ENCODE data around the gene ACP5.
A peak's percentile ranks its signal among the peaks of the same experiment; 100 is the strongest.
"Not testable (repeated sequence)": the region's sequence is repeated elsewhere in the genome, so short reads cannot be mapped to it uniquely, and the experiment has no call there.

The ACP5 gene

GRCh38 chr19:11577451-11578257 lies at the start of gene ACP5:
ACP5 (minus strand) TSS chr19:11577645; CDS start chr19:11577317, 328 bp downstream.
- no peak for DNase-seq (ENCODE audit: low read depth in 2 of 2)

DNA sequence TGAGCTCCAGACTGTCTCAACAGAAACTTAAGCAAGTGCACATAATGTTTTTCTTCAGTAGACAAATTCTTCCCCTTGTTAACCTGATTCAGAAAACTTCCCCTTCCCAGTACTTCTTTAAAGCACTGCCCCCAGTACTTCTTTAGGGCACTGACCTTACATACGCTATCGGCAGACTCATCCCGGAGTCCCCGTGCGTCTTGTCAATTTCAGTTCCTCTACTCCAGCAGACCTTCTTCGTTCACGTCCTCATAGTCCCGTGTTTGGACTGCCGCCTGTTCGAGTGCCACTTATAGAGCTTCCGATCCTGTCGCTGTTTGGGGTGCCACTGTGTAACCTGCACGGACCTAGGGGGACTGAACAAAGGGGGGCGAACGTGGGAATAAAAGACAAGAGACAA lies 48.8 kb upstream of the ACP5 start:
- no peak for DNase-seq (ENCODE audit: low read depth in 2 of 2)

DNA sequence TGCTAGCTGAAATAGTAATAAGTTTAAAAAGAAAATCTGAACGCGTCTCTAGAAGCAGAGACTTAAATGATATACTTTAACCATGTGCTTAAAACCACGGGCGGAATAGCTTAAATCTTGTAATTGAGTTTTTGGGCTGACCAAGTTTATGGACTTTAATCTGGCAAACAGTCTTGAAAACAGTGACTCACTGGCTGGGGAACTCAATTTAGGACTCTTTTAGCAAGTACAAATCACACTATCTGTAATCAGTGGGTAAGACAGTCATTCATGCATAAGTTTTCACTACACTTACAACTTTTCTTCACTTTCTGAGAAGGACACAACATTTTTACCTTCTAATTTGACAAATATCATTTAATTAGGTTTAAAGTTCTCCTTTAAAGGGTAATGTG lies 46.6 kb upstream of the ACP5 start:
- no peak for DNase-seq (ENCODE audit: low read depth in 2 of 2)

DNA sequence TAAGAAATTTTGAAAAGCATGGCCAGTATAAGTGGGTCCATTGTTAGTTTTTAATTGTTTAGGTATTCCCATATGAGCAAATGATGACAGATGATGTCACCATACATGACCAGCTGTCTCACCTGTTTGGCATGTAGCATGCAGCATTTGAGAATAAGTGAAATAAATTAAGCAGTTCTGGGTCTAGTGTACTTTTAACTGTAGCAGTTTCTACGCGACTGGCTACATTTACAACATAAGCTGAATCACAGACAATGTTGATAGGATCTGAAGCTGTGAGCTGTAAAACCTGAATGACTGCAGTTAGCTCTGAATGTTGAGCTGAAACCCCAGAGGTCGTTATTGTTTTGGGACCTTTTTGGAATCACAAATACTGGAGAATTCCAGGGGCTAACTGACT lies 45.0 kb upstream of the ACP5 start:
- not testable (repeated sequence) for DNase-seq (ENCODE audit: low read depth in 2 of 2)

DNA sequence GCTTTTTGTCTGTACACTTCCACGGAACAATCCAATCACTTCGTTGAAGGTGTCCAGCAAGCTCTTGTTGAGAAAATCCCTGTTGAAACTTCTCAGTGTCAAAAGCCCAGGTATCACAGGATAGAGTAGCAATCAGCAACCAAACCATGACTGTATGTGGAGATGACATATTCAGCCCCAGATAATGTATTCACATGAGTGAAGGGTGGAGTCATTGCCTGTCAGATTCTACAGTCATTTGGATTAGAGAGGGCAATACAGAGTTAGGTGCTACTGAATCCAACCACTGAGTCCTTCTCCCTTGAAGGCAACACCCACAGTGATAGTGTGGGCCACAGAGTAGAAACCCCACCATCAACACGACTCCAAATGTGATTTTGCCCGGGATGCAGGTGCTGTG lies 43.1 kb upstream of the ACP5 start:
- DNase-seq (ENCODE audit: low read depth in 2 of 2): no peak

- DNase-seq (ENCODE audit: low read depth in 2 of 2): no peak
These were observed 40.0 kb upstream of the ACP5 start for GRCh38 chr19:11617180-11618062.

DNA sequence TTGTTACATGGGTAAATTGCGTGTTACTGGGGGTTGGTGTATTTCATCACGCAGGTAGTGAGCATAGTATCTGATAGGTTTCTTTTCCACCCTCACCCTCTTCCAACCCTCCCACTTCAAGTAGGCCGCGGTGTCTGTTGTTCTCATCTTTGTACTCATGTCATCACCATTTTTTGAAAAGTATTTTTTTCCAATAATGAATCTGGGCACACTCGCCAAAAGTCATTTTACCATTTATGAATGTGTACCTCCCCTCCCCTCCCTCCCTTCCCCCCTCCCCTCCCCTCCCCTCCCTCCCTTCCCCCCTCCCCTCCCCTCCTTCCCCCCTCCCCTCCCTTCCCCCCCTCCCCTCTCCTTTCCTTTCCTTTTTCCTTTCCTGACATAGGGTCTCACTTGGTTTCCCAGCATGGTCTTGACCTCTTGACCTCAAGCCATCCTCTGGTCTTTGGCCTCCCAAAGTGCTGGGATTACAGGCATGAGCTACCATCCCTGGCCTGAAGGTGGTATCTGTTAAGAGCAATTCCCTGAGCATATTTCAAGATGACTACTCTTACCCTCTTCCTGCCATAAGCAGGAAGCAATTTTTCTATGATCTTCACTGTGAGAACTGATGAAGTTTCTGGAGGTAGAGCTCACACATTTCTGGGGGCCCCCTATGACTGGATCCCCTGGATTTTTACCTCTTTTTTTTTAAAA lies 35.5 kb upstream of the ACP5 start:
- DNase-seq (ENCODE audit: low read depth in 2 of 2): no peak

DNA sequence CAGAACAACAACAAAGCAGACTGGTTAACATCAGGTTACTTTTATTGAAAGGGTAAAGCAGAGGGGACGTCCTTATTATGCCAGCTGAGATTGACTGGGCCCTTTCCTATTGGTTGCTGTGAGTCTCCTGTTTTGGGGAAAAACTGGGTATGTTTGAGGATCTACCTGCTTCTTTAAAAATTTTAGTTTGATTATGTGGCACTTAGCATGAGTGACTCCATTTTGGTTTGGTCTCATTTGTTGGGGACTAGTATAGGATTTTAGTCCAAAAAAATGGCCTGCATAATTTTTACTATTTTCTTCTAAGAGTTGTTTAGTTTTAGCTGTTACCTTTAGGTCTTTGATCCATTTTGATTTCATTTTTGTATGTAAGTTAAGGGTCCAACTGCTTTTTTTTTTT lies 34.3 kb upstream of the ACP5 start:
- no peak for DNase-seq (ENCODE audit: low read depth in 2 of 2)

GRCh38 chr19:11606484-11606883 lies 29.0 kb upstream of the ACP5 start:
- DNase-seq (ENCODE audit: low read depth in 2 of 2): no peak

DNA sequence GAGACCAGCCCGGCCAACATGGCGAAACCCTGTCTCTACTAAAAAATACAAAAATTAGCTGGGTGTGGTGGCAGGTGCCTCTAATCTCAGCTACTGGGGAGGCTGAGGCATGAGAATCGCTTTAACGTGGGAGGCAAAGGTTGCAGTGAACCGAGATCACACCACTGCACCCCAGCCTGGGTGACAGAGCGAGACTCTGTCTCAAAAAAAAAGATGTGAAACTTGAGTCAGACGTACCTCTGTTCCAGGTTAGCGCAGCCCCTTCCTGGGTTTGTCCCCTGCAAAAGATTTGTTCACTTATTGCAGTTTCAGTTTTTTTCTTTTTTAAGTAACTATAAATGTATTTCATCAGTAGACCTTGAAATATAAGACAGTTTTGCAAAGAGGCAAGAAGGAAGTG lies 22.3 kb upstream of the ACP5 start:
- not testable (repeated sequence) for DNase-seq (ENCODE audit: low read depth in 2 of 2)

- no peak for DNase-seq (ENCODE audit: low read depth in 2 of 2)
These were observed 21.3 kb upstream of the ACP5 start for GRCh38 chr19:11598746-11599145.

- DNase-seq (ENCODE audit: low read depth in 2 of 2): no peak
These were observed 20.6 kb upstream of the ACP5 start for GRCh38 chr19:11598103-11598483.

DNA sequence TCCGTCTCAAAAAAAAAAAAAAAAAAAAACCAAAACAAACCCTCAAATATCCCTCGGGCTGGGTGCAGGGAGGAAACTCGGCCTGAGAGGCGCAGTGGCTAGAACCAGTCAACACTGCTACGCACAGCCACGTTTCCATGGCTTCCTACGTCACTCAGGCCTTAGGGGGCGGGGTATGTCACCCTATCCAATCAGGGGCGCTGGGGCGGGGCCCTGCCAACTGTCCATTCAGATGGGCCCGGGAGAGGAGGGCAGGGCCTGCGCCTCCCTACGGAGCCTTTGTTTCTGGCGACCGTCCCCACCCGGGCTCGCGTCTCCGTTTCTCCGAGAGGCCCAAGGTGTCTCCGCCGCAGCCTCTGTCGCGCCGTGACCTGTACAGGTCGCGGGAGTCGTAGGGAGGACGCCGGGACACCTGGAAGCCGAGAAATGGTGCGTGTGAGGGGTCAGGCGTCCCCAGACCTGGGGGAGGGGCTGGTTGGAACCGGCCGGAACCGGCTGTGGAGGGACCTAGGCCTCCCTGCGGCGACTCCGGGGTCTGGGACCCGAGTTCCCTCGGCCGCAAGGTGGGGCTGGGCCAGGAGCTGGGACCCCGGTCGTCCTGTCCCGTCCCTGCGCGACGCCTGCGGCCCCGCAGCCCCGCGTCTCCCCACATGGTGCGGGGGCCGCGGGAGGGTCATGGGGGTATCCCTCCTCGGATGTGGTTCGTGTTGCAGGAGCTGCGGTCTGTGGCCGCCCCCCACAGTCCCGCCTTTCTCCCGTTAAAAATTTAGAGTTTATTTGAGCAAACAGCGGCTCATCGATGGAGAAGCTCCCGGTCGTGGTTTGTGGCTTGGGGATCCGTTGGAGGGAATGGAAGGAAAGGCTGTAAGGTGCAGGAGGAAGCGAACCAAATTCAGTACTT lies 20.0 kb upstream of the ACP5 start, which contains the start of gene ZNF627:
Gene ZNF627, plus strand, starts transcription at position 282 of the 901 bp plus-strand sequence. Its CDS starts 145 bp downstream, at position 427.
- peak; percentile 94 to 95 for DNase-seq (ENCODE audit: low read depth in 2 of 2)

DNA sequence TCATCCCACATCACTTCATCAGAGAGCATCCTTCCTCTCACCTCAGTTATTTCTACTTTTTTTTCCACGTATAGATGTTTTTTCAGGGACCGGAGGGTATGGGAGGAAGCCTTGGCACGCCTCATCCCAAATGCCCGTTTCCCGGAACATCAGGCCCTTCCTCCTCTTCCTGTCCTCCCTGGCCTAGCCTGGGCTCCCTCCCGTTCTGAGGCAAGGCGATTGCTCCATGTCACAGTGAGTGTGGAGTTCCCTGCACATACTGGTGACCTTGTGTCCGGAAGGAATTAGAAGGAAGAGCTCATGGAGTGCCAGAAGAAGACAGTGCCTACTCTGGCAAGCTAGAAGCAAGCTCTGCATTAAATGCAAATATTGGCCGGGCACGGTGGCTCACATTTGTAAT lies 18.7 kb upstream of the ACP5 start:
- DNase-seq (ENCODE audit: low read depth in 2 of 2): no peak

DNA sequence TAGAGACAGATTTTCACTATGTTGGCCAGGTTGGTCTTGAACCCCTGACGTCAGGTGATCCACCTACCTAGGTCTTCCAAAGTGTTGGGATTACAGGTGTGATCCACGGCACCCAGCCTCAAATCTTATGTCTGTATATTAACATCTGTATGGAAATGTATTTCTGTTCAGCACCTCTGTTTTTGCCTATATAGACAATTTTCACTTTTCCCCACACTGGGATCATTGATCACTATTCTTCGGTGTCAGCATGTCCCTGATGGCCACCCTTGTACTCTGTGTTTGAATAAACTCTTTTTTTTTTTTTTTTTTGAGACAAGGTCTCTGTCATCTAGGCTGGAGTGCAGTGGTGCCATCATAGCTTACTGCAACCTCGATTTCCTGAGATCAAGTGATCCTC lies 16.6 kb upstream of the ACP5 start:
- DNase-seq (ENCODE audit: low read depth in 2 of 2): no peak

- DNase-seq (ENCODE audit: low read depth in 2 of 2): no peak
These were observed 10.7 kb upstream of the ACP5 start for GRCh38 chr19:11587975-11588631.

GRCh38 chr19:11587302-11587974 lies 10.0 kb upstream of the ACP5 start:
- peak; percentile 54 to 62 for DNase-seq (ENCODE audit: low read depth in 2 of 2)

- DNase-seq (ENCODE audit: low read depth in 2 of 2): no peak
These were observed 8.9 kb upstream of the ACP5 start for GRCh38 chr19:11586331-11586730.

DNA sequence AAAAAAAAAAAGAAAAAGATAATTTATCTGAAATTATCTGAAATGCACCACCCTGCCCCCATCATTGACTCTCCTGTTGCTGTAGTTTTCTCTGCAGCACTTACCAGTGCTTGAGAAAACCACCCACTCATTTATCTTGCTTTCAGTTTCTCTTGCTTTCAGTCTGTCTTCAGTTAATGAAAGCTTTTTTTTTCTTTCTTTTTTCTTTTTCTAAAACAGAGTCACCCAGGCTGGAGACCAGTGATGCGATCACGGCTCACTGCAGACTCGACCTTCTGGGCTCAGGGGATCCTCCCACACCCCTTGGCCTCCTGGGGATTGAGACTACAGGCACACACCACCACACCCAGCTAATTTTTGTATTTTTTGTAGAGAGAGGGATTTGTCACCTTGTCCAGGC lies 4.3 kb upstream of the ACP5 start:
- no peak for DNase-seq (ENCODE audit: low read depth in 2 of 2)

- DNase-seq (ENCODE audit: low read depth in 2 of 2): no peak
These were observed 2.7 kb upstream of the ACP5 start for GRCh38 chr19:11580116-11580515.

Measured in stimulated activated CD8-positive, alpha-beta memory T cell treated with anti-CD3 and anti-CD28 coated beads, Interleukin-2, amount 100 ng/mL, for 1 hour (primary cell).